Nephron progenitor cell (in vitro differentiated cells): ENCODE data around the gene NHLRC2.

ENCODE experiments used
- DNase-seq: peaks from one replicate; pipeline ENCODE4 v3.0.0; 2021
- H3K27ac Mint-ChIP-seq: 2 replicates; pipeline ENCODE4 v1.8.0; 2021; ENCODE audit warnings: mild to moderate bottlenecking, moderate library complexity, mixed read lengths
- H3K27me3 Mint-ChIP-seq: 2 replicates; pipeline ENCODE4 v1.8.0; 2021; ENCODE audit warnings: mild to moderate bottlenecking, low read depth, mixed read lengths; ENCODE audit not compliant: poor library complexity
- H3K36me3 Mint-ChIP-seq: 2 replicates; pipeline ENCODE4 v1.8.0; 2021; ENCODE audit warnings: low read depth, mixed read lengths
- H3K4me1 Mint-ChIP-seq: 2 replicates; pipeline ENCODE4 v1.8.0; 2021; ENCODE audit warnings: mixed read lengths
- H3K4me3 Mint-ChIP-seq: 2 replicates; pipeline ENCODE4 v1.8.0; 2021; ENCODE audit warnings: mild to moderate bottlenecking, moderate library complexity, mixed read lengths
- H3K9me3 Mint-ChIP-seq: 2 replicates; pipeline ENCODE4 v1.8.0; 2021; ENCODE audit warnings: mild to moderate bottlenecking, moderate library complexity, mixed read lengths
- TF ChIP-seq, protein P1 (sequence below): fragments of 200-600 bp; sonication (generic); IDR thresholded peaks from 2 replicates; pipeline ENCODE4 v1.5.0; 2021; ENCODE audit warnings: antibody characterized with exemption

Gene NHLRC2

GRCh38 chr10:113915540-113915939, 61.1 kb downstream of the NHLRC2 start:
- no peak overlapping the region for H3K4me3 Mint-ChIP-seq
- H3K36me3 Mint-ChIP-seq, result peaks cover 37% of the 10 kb centered on the region
- TF ChIP-seq, protein P1, sequence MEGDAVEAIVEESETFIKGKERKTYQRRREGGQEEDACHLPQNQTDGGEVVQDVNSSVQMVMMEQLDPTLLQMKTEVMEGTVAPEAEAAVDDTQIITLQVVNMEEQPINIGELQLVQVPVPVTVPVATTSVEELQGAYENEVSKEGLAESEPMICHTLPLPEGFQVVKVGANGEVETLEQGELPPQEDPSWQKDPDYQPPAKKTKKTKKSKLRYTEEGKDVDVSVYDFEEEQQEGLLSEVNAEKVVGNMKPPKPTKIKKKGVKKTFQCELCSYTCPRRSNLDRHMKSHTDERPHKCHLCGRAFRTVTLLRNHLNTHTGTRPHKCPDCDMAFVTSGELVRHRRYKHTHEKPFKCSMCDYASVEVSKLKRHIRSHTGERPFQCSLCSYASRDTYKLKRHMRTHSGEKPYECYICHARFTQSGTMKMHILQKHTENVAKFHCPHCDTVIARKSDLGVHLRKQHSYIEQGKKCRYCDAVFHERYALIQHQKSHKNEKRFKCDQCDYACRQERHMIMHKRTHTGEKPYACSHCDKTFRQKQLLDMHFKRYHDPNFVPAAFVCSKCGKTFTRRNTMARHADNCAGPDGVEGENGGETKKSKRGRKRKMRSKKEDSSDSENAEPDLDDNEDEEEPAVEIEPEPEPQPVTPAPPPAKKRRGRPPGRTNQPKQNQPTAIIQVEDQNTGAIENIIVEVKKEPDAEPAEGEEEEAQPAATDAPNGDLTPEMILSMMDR, result no peak
- H3K4me1 Mint-ChIP-seq, result no peaks in the 10 kb centered on the region
- no peak overlapping the region for H3K27ac Mint-ChIP-seq
- DNase-seq, result no peak
- H3K27me3 Mint-ChIP-seq, result no peaks in the 10 kb centered on the region
- H3K9me3 Mint-ChIP-seq, result no peaks in the 10 kb centered on the region

DNA sequence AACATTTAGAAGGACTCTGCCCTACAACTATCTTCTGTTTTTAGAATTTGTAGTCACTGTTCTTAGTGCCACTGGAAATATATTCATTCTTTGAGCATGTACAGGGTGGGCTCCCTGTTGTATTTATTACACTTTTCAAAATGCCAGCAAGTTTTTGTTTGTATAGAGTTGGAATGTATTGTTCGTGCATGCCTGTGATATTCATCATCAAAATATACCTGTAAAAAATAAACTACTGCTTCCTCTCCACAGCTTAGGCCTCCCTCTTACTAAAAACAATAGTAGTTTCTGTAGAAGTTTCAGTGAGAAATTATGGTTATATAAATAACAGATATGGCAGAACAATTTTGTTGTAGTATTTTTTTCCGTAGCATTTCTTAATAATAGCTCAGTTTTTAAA, 61.6 kb downstream of the NHLRC2 start:
- Mint-ChIP-seq H3K4me1 (no peaks in the 10 kb centered on the region), H3K27me3 (no peaks in the 10 kb centered on the region), H3K36me3 (peaks cover 37% of the 10 kb centered on the region), H3K9me3 (no peaks in the 10 kb centered on the region), H3K4me3 (no peak overlapping the region), H3K27ac (no peak overlapping the region)
- no peak for DNase-seq
- TF ChIP-seq, protein P1, result no peak

DNA sequence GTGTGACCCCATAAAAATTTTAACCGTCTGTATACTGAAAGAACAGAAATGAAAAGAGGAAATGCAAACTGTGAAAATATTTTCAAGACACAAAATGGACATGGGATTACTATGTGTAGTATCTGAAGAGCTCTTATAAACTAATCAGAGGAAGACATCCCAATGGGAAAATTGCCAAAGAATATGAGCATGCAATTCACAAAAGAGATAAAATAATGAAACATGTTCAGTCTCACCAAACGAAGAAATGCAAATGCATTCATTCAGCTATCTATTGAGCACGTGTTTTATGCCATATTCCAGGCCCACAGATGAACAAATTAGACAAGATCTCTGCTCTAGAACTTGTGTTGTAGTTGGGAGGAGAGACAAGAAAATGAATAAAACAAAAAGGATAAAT, 63.2 kb downstream of the NHLRC2 start:
- TF ChIP-seq, protein P1, result no peak
- no peaks in the 10 kb centered on the region for H3K4me1 Mint-ChIP-seq
- peaks cover 3% of the 10 kb centered on the region for H3K27me3 Mint-ChIP-seq
- H3K9me3 Mint-ChIP-seq, result no peaks in the 10 kb centered on the region
- DNase-seq, result no peak
- H3K4me3 Mint-ChIP-seq, result no peak overlapping the region
- peak overlapping the region; percentile 3 for H3K27ac Mint-ChIP-seq
- peaks cover 26% of the 10 kb centered on the region for H3K36me3 Mint-ChIP-seq

- no peak for DNase-seq
- Mint-ChIP-seq H3K27me3 (peaks cover 15% of the 10 kb centered on the region), H3K27ac (no peak overlapping the region), H3K9me3 (peaks cover 18% of the 10 kb centered on the region), H3K36me3 (peaks cover 15% of the 10 kb centered on the region), H3K4me1 (no peaks in the 10 kb centered on the region), H3K4me3 (no peak overlapping the region)
- TF ChIP-seq, protein P1, result no peak
These were observed 65.7 kb downstream of the NHLRC2 start for GRCh38 chr10:113920114-113920513.

DNA sequence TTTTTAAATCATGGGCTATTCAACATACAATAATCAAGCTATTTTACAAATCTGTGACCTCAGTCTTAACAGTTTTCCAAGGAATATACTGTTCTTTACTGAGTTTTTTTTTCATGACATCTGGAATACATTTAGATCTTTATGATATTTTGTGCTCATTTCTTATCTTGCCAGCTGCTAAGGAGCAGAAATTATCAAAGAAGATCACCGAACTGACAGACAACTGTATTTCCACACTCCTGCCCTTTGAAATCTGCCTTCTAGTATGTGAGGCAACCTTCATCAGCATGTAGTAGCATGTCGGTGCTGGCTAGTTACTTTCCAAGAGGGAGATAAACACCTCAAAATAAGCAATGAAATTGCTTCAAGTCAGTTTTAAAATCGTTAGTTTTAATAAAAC, 66.4 kb downstream of the NHLRC2 start:
- H3K27me3 Mint-ChIP-seq, result peaks cover 15% of the 10 kb centered on the region

More for the DNA sequence above, 66.4 kb downstream of the NHLRC2 start:
- no peak for DNase-seq
- H3K27ac Mint-ChIP-seq, result no peak overlapping the region
- peaks cover 20% of the 10 kb centered on the region for H3K9me3 Mint-ChIP-seq
- TF ChIP-seq, protein P1, result no peak
- no peaks in the 10 kb centered on the region for H3K4me1 Mint-ChIP-seq
- peaks cover 15% of the 10 kb centered on the region for H3K36me3 Mint-ChIP-seq
- no peak overlapping the region for H3K4me3 Mint-ChIP-seq
